Endometrium (tissue), 2 donors: ENCODE data around the gene GGA3.
"Not testable (repeated sequence)": the region's sequence is repeated elsewhere in the genome, so short reads cannot be mapped to it uniquely, and the experiment has no call there.

Experiments used
- FAIRE-seq: peaks from 2 replicates; lab custom pipeline; 2012; peaks lifted over from hg19 to GRCh38; lab: Jason Lieb, UNC
- donor health status: control.
- donor health status: control.

Gene GGA3

DNA sequence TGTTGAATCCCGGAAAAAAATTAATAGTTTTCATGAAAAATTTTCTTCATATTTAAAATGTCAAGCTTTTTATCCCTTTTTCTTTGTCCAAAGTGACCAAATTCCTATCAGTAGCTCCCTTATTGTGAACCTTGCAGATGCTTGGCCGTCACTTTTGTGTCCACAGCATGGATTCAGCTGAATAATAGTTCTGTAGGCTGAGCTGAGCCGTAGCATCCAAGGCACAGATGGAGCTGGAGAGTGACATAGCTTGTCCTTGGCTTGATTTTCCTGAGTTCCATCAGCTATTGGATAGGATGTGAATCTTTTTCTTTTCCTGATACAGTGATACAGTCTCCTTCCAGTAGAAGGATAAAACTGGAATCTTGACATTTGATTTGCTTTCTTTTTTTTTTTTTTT, 52.3 kb downstream of the GGA3 start:
- no peak for FAIRE-seq

DNA sequence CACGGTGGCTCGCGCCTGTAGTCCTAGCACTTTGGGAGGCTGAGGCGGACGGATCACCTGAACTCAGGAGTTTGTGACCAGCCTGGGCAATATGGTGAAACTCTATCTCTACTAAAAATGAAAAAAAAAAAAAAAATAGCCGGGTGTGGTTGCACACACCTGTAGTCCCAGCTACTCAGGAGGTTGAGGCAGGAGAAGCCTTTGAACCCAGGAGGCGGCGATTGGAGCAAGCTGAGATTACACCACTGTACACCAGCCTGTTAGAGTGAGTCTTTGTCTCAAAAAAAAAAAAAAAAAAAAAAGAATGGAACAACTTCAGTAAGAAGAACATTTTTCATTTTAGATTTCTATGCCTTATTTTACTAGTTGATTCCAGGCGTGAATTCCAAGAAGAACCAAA, 53.2 kb downstream of the GGA3 start:
- FAIRE-seq = no peak

DNA sequence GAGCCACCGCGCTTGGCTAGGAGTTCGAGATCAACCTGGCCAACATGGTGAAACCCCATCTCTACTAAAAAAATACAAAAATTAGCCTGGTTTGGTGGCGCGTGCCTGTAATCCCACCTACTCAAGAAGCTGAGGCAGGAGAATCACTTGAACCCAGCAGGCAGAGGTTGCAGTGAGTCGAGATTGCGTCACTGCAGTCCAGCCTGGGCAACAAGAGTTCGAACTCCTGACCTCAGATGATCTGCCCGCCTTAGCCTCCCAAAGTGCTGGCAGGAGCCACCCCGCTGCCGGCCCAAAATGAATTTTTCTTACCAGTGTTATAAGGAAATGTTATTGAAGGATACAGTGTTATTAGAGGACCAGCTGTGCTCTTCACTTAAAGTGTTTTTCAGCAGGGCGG, 53.6 kb downstream of the GGA3 start:
- FAIRE-seq = no peak

DNA sequence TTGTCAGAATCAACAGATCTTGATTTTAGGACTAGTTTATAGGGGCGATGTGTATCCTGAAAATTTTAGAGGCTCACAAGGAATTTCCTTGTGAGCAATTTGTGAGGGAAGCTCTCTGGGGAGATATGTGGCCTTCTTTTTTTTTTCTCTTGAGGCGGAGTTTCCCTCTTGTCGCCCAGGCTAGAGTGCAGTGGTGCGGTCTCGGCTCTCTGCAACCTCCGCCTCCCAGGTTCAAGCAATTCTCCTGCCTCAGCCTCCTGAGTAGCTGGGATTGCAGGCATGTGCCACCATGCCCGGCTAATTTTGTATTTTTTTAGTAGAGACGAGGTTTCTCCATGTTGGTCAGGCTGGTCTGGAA, 54.4 kb downstream of the GGA3 start:
- FAIRE-seq = not testable (repeated sequence)

DNA sequence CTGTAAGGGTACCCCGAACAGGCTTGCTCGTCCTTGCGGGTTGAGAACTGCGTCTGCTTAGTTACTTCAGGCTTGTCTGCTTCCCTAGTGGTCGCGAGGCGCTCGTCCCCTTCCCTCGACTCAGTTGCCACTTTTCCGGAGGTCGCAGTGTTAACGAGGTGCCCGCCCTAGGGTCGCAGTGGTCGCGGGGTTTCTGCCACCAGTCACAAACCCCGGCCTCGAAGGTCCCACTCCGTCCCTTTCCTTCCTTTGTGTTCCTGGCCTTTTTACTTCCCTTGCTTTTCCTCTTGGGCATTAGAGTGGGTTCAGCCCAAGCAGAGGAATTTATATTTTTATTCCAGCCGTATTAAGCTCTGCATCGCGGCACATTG, 55.6 kb downstream of the GGA3 start:
- no peak for FAIRE-seq

DNA sequence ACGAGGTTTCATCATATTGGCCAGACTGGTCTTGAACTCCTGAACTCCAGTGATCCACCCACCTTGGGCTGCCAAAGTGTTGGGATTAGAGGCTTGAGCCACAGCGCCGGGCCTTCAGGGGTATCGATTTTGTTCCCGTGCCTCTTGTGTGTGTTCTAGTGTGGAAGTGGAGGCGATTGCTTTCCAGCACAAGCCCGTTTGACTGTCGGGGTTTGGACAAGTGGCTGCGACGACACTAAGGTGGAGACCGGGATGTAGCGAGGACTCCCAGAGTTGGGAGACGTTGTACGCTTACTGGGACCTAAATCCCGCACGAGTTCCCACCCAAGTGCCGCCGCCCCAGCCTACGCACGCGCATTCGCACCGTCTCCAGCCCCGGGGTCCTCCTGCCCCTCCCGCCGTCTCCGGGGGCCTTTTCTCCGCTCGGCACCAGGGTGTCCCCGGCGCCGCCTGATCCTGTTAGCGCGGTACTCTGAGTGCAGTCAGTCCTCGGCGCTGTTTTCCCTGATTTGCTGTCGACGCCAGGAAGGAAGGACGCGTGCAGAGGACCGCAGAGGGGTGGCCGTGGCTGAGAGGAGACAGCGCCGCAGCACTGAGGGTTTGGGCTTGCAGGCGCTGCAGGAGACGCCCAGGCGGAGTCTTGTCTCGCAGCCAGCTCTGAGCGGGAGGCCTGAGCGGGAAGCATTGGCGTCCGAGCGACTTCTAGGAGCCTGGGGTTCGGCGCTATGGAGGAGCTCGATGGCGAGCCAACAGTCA, 56.2 kb downstream of the GGA3 start, which contains the start of gene NUP85:
Gene NUP85, plus strand, starts transcription at position 643 of the 756 bp plus-strand sequence. Its CDS starts 83 bp downstream, at position 726.
- no peak for FAIRE-seq

DNA sequence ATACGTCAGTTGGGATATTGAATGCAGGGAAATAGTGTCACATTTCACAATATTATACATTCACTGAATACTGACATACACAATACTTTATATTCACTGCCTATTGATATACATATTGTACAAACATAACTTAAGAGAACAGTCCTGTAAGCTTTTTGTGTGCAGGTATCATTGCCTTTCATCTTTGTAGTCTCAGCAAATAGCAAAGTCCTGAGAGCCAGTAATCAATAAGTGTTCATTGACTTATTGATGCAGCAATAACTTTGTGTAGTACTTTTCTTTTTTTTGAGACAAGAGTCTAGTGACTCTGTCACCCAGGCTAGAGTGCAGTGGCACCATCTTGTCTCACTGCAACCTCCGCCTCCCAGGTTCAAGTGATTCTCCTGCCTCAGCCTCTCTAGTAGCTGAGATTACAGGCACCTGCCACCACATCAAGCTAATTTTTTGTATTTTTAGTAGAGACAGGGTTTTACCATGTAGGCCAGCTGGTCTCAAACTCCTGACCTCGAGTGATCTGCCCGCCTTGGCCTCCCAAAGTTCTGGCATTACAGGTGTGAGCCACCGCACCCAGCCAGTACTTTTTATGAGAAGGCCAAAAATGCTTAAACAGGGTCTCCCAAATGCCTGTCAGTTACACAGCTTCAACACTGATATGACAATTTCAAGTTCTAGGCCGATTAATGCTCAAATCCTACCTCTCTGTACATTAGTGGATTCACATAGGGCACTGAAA, 61.4 kb downstream of the GGA3 start:
- no peak for FAIRE-seq

DNA sequence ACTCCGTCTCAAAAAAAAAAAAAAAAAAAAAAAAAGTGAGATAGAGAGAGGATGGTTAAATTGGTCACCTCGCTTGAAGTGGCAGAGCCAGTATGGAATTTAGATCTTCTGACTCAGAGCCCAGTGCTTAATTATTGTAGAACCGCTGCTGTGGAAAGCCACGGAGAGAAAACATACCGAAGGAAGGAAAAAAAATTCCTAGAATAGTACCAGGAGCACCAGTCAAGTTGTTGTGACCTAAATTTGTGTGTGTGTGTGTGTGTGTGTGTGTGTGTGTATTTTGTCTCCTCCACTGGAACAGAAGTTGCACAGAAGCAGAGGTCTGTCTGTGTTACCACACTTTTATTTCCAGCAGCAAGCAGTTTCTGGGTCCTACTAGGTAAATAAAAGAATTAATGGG, 66.5 kb downstream of the GGA3 start:
- FAIRE-seq = no peak

DNA sequence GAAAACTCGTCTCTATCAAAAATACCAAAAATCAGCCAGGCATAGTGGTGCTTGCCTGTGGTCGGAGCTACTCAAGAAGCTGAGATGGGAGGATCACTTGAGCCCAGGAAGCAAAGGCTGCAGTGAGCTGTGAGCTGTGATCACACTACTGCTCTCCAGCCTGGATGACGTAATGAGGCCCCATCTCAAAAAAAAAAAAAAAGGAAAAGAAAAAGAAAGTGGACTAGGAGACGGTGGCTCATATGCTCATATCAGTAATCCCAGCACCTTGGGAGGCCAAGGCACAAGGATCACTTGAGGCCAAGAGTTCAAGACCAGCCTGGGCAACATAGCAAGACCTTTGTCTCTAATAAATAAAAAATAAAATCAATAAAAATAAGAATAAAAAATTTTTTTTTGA, 69.8 kb downstream of the GGA3 start:
- no peak for FAIRE-seq

DNA sequence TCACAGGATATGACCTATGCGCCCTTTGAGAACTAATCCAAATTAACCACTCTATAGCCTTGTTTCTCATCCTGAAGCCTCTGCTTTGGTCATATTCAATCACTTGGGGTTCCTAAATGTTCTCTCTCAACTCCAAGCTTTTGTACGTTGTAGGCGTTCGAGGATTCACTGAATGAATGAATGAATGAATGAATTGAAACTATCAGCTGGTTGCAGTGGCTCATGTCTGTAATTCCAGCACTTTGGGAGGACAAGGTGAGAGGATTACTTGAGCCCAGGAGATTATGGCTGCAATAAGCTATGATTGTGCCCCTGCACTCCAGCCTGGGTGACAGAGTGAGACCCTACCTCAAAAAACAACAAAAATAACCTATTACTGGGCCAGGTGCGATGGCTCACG, 72.8 kb downstream of the GGA3 start:
- no peak for FAIRE-seq
